ENCODE measurements around the gene CDK19.

The CDK19 gene

DNA sequence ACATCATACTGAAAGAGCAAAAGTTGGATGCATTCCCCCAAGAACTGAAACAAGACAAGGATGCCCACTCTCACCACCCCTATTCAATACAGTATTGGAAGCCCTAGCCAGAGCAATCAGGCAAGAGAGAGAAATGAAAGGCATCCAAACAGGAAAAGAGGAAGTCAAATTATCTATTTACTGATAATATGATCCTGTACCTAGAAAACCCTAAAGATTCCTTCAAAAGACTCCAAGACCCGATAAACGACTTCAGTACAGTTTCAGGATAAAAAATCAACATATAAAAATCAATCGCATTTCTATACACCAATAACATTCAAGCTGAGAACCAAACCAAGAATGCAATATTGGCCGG is 14.5 kb downstream of the CDK19 start:
- TF ChIP-seq, protein P1, sequence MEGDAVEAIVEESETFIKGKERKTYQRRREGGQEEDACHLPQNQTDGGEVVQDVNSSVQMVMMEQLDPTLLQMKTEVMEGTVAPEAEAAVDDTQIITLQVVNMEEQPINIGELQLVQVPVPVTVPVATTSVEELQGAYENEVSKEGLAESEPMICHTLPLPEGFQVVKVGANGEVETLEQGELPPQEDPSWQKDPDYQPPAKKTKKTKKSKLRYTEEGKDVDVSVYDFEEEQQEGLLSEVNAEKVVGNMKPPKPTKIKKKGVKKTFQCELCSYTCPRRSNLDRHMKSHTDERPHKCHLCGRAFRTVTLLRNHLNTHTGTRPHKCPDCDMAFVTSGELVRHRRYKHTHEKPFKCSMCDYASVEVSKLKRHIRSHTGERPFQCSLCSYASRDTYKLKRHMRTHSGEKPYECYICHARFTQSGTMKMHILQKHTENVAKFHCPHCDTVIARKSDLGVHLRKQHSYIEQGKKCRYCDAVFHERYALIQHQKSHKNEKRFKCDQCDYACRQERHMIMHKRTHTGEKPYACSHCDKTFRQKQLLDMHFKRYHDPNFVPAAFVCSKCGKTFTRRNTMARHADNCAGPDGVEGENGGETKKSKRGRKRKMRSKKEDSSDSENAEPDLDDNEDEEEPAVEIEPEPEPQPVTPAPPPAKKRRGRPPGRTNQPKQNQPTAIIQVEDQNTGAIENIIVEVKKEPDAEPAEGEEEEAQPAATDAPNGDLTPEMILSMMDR (IDR thresholded peaks at IDR 0.05; ENCODE audit: borderline replicate concordance, control extremely low read depth, extremely low read depth, insufficient read depth, missing control alignments): no peak
- no peak for DNase-seq (ENCODE audit: low spot score)
- in situ Hi-C loops (cut with MboI; ENCODE audit: low sequenced_read_pairs, unreplicated experiment): no loop called here

DNA sequence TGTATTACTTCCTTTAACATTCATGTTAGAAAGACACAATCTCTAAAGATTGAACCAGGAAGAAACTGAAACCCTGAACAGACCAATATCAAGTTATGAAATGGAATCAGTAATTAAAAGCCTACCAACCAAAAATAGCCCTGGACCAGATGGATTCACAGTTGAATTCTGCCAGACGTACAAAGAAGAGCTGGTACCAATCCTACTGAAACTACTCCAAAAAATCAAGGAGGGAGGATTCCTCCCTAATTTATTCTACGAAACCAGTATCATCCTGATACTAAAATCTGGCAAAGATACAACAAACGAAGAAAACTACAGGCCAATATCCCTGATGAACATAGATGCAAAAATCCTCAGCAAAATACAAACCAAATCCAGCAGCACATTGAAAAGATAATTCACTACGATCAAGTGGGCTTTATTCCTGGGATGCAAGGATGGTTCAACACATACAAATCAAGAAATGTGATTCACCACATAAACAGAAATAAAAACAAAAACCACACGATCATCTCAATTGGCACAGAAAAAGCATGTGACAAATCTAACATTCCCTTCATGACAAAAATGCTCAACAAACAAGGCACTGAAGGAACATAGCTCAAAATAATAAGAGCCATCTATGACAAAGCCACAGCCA is 15.0 kb downstream of the CDK19 start:
- DNase-seq (ENCODE audit: low spot score): no peak
- TF ChIP-seq, protein P1 (IDR thresholded peaks at IDR 0.05; ENCODE audit: borderline replicate concordance, control extremely low read depth, extremely low read depth, insufficient read depth, missing control alignments): no peak
- in situ Hi-C loops (cut with MboI; ENCODE audit: low sequenced_read_pairs, unreplicated experiment): no loop called here

GRCh38 chr6:110799655-110800054 is 15.6 kb downstream of the CDK19 start:
- TF ChIP-seq, protein P1 (IDR thresholded peaks at IDR 0.05; ENCODE audit: borderline replicate concordance, control extremely low read depth, extremely low read depth, insufficient read depth, missing control alignments): no peak
- in situ Hi-C loops (cut with MboI; ENCODE audit: low sequenced_read_pairs, unreplicated experiment): no loop called here
- no peak for DNase-seq (ENCODE audit: low spot score)

DNA sequence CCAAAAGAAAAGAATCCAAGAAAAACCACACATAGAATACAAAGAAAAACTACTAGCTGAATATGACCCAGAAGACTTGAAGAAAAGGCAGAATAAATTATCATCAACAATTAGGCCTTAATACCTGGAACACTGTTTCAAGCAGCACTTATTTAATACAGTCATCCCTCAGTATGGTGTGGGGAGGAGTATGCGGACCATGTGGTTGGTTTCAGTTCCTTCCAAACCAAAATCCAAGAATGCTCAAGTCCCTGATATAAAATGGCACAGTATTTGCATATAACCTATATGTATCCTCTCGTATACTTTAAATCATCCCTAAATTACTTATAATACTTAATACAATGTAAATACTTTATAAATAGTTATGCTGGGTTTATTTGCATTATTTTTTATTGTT is 16.1 kb downstream of the CDK19 start:
- DNase-seq (ENCODE audit: low spot score): no peak
- in situ Hi-C loops (cut with MboI; ENCODE audit: low sequenced_read_pairs, unreplicated experiment): no loop called here
- TF ChIP-seq, protein P1 (IDR thresholded peaks at IDR 0.05; ENCODE audit: borderline replicate concordance, control extremely low read depth, extremely low read depth, insufficient read depth, missing control alignments): no peak

DNA sequence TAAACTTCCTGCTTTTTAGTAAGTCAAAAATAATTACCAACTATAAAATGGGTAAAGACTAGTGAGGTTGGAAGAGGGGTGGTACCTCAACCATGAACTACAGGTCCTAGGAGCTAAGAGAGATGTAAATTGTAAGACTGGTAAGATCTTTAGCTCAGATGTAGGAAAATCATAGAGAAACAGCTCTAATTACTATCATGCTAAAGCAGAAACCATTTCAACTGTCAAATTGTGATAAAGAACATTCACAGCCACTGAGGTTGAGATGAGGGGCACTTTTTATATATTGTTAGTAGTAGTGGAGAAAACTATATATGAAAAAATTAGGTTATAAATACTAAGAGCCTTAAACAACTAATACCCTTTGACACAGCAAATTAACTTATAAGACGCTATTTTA is 20.0 kb downstream of the CDK19 start:
- DNase-seq (ENCODE audit: low spot score): no peak
- in situ Hi-C loops (cut with MboI; ENCODE audit: low sequenced_read_pairs, unreplicated experiment): no loop called here
- TF ChIP-seq, protein P1 (IDR thresholded peaks at IDR 0.05; ENCODE audit: borderline replicate concordance, control extremely low read depth, extremely low read depth, insufficient read depth, missing control alignments): no peak

- no peak for DNase-seq (ENCODE audit: low spot score)
- TF ChIP-seq, protein P1 (IDR thresholded peaks at IDR 0.05; ENCODE audit: borderline replicate concordance, control extremely low read depth, extremely low read depth, insufficient read depth, missing control alignments): no peak
- in situ Hi-C loops (cut with MboI; ENCODE audit: low sequenced_read_pairs, unreplicated experiment): no loop called here
These were observed 28.6 kb downstream of the CDK19 start for GRCh38 chr6:110786696-110787095.

All from GM13976 (cell line).